T-helper 1 cell treated with Interleukin-12 subunit alpha and Interleukin-12 subunit beta and Interleukin-4 antibody, amounts not matched to agents 30 μg/mL and 1 μg/mL, for 36 hours (primary cell): ENCODE data around the gene PTGES.
A peak's percentile ranks its signal among the peaks of the same experiment; 100 is the strongest.

Source experiments
- H3K27ac Mint-ChIP-seq: one replicate; pipeline ENCODE4 v1.8.0; 2021; ENCODE audit warnings: mild to moderate bottlenecking, mixed read lengths
- H3K27me3 Mint-ChIP-seq: one replicate; pipeline ENCODE4 v1.8.0; 2021; ENCODE audit warnings: low read depth, mixed read lengths
- H3K36me3 Mint-ChIP-seq: one replicate; pipeline ENCODE4 v1.8.0; 2021; ENCODE audit warnings: low read depth, mixed read lengths
- H3K4me1 Mint-ChIP-seq: one replicate; pipeline ENCODE4 v1.8.0; 2021; ENCODE audit warnings: low read depth, mixed read lengths
- H3K4me3 Mint-ChIP-seq: one replicate; pipeline ENCODE4 v1.8.0; 2021; ENCODE audit warnings: mild to moderate bottlenecking, moderate library complexity, mixed read lengths
- H3K9me3 Mint-ChIP-seq: one replicate; pipeline ENCODE4 v1.8.0; 2021; ENCODE audit warnings: mixed read lengths

The PTGES gene

GRCh38 chr9:129724456-129725190 is 28.2 kb downstream of the PTGES start:
- no peak overlapping the region for H3K27ac Mint-ChIP-seq

GRCh38 chr9:129722913-129723312 is 29.9 kb downstream of the PTGES start:
- H3K27ac Mint-ChIP-seq, result no peak overlapping the region
- H3K4me1 Mint-ChIP-seq, result peaks cover 5% of the 10 kb centered on the region
- no peak overlapping the region for H3K4me3 Mint-ChIP-seq
- no peaks in the 10 kb centered on the region for H3K9me3 Mint-ChIP-seq
- H3K36me3 Mint-ChIP-seq, result no peaks in the 10 kb centered on the region
- H3K27me3 Mint-ChIP-seq, result no peaks in the 10 kb centered on the region

More at GRCh38 chr9:129724456-129725190, 28.2 kb downstream of the PTGES start:
- Mint-ChIP-seq H3K4me3 (no peak overlapping the region), H3K36me3 (no peaks in the 10 kb centered on the region), H3K9me3 (no peaks in the 10 kb centered on the region), H3K27me3 (peaks cover 2% of the 10 kb centered on the region), H3K4me1 (peaks cover 5% of the 10 kb centered on the region)

GRCh38 chr9:129720865-129721545 is 31.8 kb downstream of the PTGES start:
- peaks cover 3% of the 10 kb centered on the region for H3K27me3 Mint-ChIP-seq
- H3K36me3 Mint-ChIP-seq, result no peaks in the 10 kb centered on the region

GRCh38 chr9:129720181-129720864 is 32.5 kb downstream of the PTGES start:
- Mint-ChIP-seq H3K27ac (no peak overlapping the region), H3K9me3 (no peaks in the 10 kb centered on the region), H3K4me3 (no peak overlapping the region), H3K36me3 (no peaks in the 10 kb centered on the region), H3K4me1 (no peaks in the 10 kb centered on the region), H3K27me3 (peaks cover 3% of the 10 kb centered on the region)

More at GRCh38 chr9:129720865-129721545, 31.8 kb downstream of the PTGES start:
- H3K27ac Mint-ChIP-seq, result no peak overlapping the region
- no peaks in the 10 kb centered on the region for H3K9me3 Mint-ChIP-seq
- H3K4me3 Mint-ChIP-seq, result no peak overlapping the region
- H3K4me1 Mint-ChIP-seq, result peaks cover 3% of the 10 kb centered on the region

- Mint-ChIP-seq H3K4me3 (no peak overlapping the region), H3K9me3 (no peaks in the 10 kb centered on the region), H3K4me1 (no peaks in the 10 kb centered on the region), H3K36me3 (no peaks in the 10 kb centered on the region), H3K27me3 (peaks cover 9% of the 10 kb centered on the region), H3K27ac (no peak overlapping the region)
Measured at GRCh38 chr9:129719135-129719534, 33.7 kb downstream of the PTGES start.

GRCh38 chr9:129718647-129719046 is 34.2 kb downstream of the PTGES start:
- H3K36me3 Mint-ChIP-seq, result no peaks in the 10 kb centered on the region
- H3K27me3 Mint-ChIP-seq, result peaks cover 9% of the 10 kb centered on the region
- no peak overlapping the region for H3K27ac Mint-ChIP-seq
- no peak overlapping the region for H3K4me3 Mint-ChIP-seq
- no peaks in the 10 kb centered on the region for H3K9me3 Mint-ChIP-seq
- no peaks in the 10 kb centered on the region for H3K4me1 Mint-ChIP-seq

GRCh38 chr9:129717991-129718390 is 34.9 kb downstream of the PTGES start:
- Mint-ChIP-seq H3K36me3 (no peaks in the 10 kb centered on the region), H3K27me3 (peaks cover 9% of the 10 kb centered on the region), H3K4me3 (no peak overlapping the region), H3K4me1 (no peaks in the 10 kb centered on the region), H3K27ac (no peak overlapping the region), H3K9me3 (no peaks in the 10 kb centered on the region)

GRCh38 chr9:129716091-129716490 is 36.8 kb downstream of the PTGES start:
- H3K27me3 Mint-ChIP-seq, result peaks cover 9% of the 10 kb centered on the region
- no peak overlapping the region for H3K27ac Mint-ChIP-seq
- no peaks in the 10 kb centered on the region for H3K36me3 Mint-ChIP-seq
- no peak overlapping the region for H3K4me3 Mint-ChIP-seq
- H3K9me3 Mint-ChIP-seq, result no peaks in the 10 kb centered on the region
- peaks cover 14% of the 10 kb centered on the region for H3K4me1 Mint-ChIP-seq

- peaks cover 9% of the 10 kb centered on the region for H3K27me3 Mint-ChIP-seq
- H3K4me3 Mint-ChIP-seq, result no peak overlapping the region
- H3K27ac Mint-ChIP-seq, result no peak overlapping the region
- no peaks in the 10 kb centered on the region for H3K9me3 Mint-ChIP-seq
- no peaks in the 10 kb centered on the region for H3K36me3 Mint-ChIP-seq
- peaks cover 20% of the 10 kb centered on the region for H3K4me1 Mint-ChIP-seq
Measured at GRCh38 chr9:129714511-129715061, 38.3 kb downstream of the PTGES start.

- Mint-ChIP-seq H3K27me3 (peaks cover 9% of the 10 kb centered on the region), H3K4me1 (peaks cover 20% of the 10 kb centered on the region), H3K9me3 (no peaks in the 10 kb centered on the region), H3K27ac (no peak overlapping the region), H3K4me3 (no peak overlapping the region), H3K36me3 (no peaks in the 10 kb centered on the region)
Measured at GRCh38 chr9:129713402-129713679, 39.5 kb downstream of the PTGES start.

GRCh38 chr9:129712634-129713401 is 40.0 kb downstream of the PTGES start:
- Mint-ChIP-seq H3K4me3 (no peak overlapping the region), H3K27me3 (peaks cover 9% of the 10 kb centered on the region), H3K4me1 (peaks cover 20% of the 10 kb centered on the region), H3K9me3 (no peaks in the 10 kb centered on the region), H3K36me3 (no peaks in the 10 kb centered on the region), H3K27ac (no peak overlapping the region)

- H3K27ac Mint-ChIP-seq, result peak overlapping the region; percentile 66
- H3K4me1 Mint-ChIP-seq, result peaks cover 20% of the 10 kb centered on the region
- H3K9me3 Mint-ChIP-seq, result no peaks in the 10 kb centered on the region
- H3K36me3 Mint-ChIP-seq, result no peaks in the 10 kb centered on the region
- H3K4me3 Mint-ChIP-seq, result no peak overlapping the region
- peaks cover 5% of the 10 kb centered on the region for H3K27me3 Mint-ChIP-seq
Measured at GRCh38 chr9:129710169-129710453, 42.7 kb downstream of the PTGES start.

- Mint-ChIP-seq H3K27ac (peak overlapping the region; percentile 66), H3K9me3 (no peaks in the 10 kb centered on the region), H3K27me3 (no peaks in the 10 kb centered on the region), H3K4me3 (no peak overlapping the region), H3K36me3 (no peaks in the 10 kb centered on the region), H3K4me1 (peaks cover 20% of the 10 kb centered on the region)
Measured at GRCh38 chr9:129709438-129710168, 43.2 kb downstream of the PTGES start.

GRCh38 chr9:129708793-129709192 is 44.0 kb downstream of the PTGES start:
- Mint-ChIP-seq H3K27me3 (no peaks in the 10 kb centered on the region), H3K36me3 (no peaks in the 10 kb centered on the region), H3K4me1 (peaks cover 20% of the 10 kb centered on the region), H3K4me3 (no peak overlapping the region), H3K9me3 (no peaks in the 10 kb centered on the region), H3K27ac (peak overlapping the region; percentile 58)
